A549 (cell line): ENCODE results near the gene NDUFAF4. TPM values are rescaled to one million over a fixed set of nuclear protein-coding genes. Genes with fewer than 3 reads are reported as not detected.
"Not testable (repeated sequence)": the region's sequence is repeated elsewhere in the genome, so short reads cannot be mapped to it uniquely, and the experiment has no call there.

Source experiments
- ATAC-seq, 2 experiments: fragments of 200-7000 bp in 1 of 2; fragments of >200 bp in 1 of 2; cut with Nextera tagmentation in 1 of 2; cut with Tn5 transposase in 1 of 2; 3 replicates each; pipeline versions ENCODE4 v1.8.0 to v1.9.1; 2018 to 2020; ENCODE audit warnings: mild to moderate bottlenecking in 1 of 2, moderate library complexity in 1 of 2
- CTCF ChIA-PET: fragments of 300-600 bp; sonication (Branson Sonifier 250); formaldehyde crosslinking; extraction: SDS; loops from one replicate; lab custom pipeline; 2021; ENCODE audit warnings: antibody characterized with exemption, inconsistent platforms; lab: Yijun Ruan, JAX
- POLR2A ChIA-PET: fragments of 350-600 bp; formaldehyde crosslinking; extraction: SDS; loops from one replicate; lab custom pipeline; 2021; ENCODE audit warnings: antibody characterized with exemption, inconsistent platforms; lab: Yijun Ruan, JAX
- DNase-seq, 2 experiments: peaks; one replicate each; pipeline versions ENCODE4 v3.0.0 to v3.0.0-alpha.2; 2011 to 2016; ENCODE audit warnings: low read depth in 1 of 2, low spot score in 1 of 2
- FAIRE-seq: peaks from 2 replicates; lab custom pipeline; 2011; peaks lifted over from hg19 to GRCh38; lab: Jason Lieb, UNC
- H3K27ac ChIP-seq, 2 experiments: fragments of >200 bp; sonication (Bioruptor Twin); formaldehyde crosslinking; 3 replicates each; pipeline ENCODE4 v1.5.1; 2016 to 2017
- H3K4me1 ChIP-seq: fragments of >200 bp; sonication (Bioruptor Twin); formaldehyde crosslinking; 3 replicates; pipeline ENCODE4 v1.6.1; 2016
- H3K4me2 ChIP-seq: fragments of >200 bp; sonication (Bioruptor Twin); formaldehyde crosslinking; 3 replicates; pipeline ENCODE4 v1.6.1; 2016
- H3K4me3 ChIP-seq: fragments of >200 bp; sonication (Bioruptor Twin); formaldehyde crosslinking; 3 replicates; pipeline ENCODE4 v1.5.1; 2016
- H3K9me3 ChIP-seq: fragments of >200 bp; sonication (Bioruptor Twin); formaldehyde crosslinking; 3 replicates; pipeline ENCODE4 v1.6.1; 2016
- BHLHE40 ChIP-seq: IDR thresholded peaks from 2 replicates; pipeline ENCODE4 v1.6.1; 2012; ENCODE audit warnings: low read depth, low read length, inconsistent platforms
- CBX8 ChIP-seq: fragments of 200-600 bp; sonication (generic); IDR thresholded peaks from 2 replicates; pipeline ENCODE4 v1.6.1; 2016
- CHD4 ChIP-seq: fragments of 200-600 bp; sonication (generic); IDR thresholded peaks from 2 replicates; pipeline ENCODE4 v1.6.1; 2016; ENCODE audit warnings: antibody characterized with exemption, mild to moderate bottlenecking, borderline replicate concordance
- EHF ChIP-seq: fragments of 250-450 bp; sonication (Bioruptor Pico); IDR thresholded peaks from 2 replicates; pipeline ENCODE4 v1.5.0; 2020; ENCODE audit warnings: mild to moderate bottlenecking
- EP300 ChIP-seq, 2 experiments: fragments of >200 bp; sonication (Bioruptor Twin); formaldehyde crosslinking; IDR thresholded peaks; 2 replicates in 1 of 2; 3 replicates in 1 of 2; pipeline ENCODE4 v1.6.1; 2016 to 2017
- ESRRA ChIP-seq: fragments of 150-350 bp; IDR thresholded peaks from 2 replicates; pipeline ENCODE4 v1.6.1; 2014; ENCODE audit warnings: mild to moderate bottlenecking, low read length, borderline replicate concordance
- FOSB ChIP-seq: fragments of 250-450 bp; sonication (Bioruptor Pico); IDR thresholded peaks from 2 replicates; pipeline ENCODE4 v1.5.0; 2020; ENCODE audit warnings: mild to moderate bottlenecking, moderate library complexity
- FOSL2 ChIP-seq, 2 experiments: fragments of 450-650 bp in 1 of 2; fragments of >200 bp in 1 of 2; sonication (Bioruptor Twin) in 1 of 2; formaldehyde crosslinking; IDR thresholded peaks; 2 replicates each; pipeline versions ENCODE4 v1.5.0 to v1.6.1; 2016 to 2020; ENCODE audit warnings: mild to moderate bottlenecking in 1 of 2, moderate library complexity in 1 of 2
- HEYL ChIP-seq: fragments of 250-450 bp; sonication (Bioruptor Pico); IDR thresholded peaks from 2 replicates; pipeline ENCODE4 v1.8.0; 2021; ENCODE audit warnings: mild to moderate bottlenecking, moderate library complexity
- HOXA7 ChIP-seq: fragments of 250-450 bp; sonication (Bioruptor Pico); IDR thresholded peaks from 2 replicates; pipeline ENCODE4 v1.5.0; 2020; ENCODE audit warnings: mild to moderate bottlenecking, moderate library complexity
- JUNB ChIP-seq: fragments of >200 bp; sonication (Bioruptor Twin); formaldehyde crosslinking; IDR thresholded peaks from 2 replicates; pipeline ENCODE4 v1.6.1; 2016
- KDM5A ChIP-seq: fragments of 200-600 bp; sonication (generic); IDR thresholded peaks from 2 replicates; pipeline ENCODE4 v1.6.1; 2016; ENCODE audit warnings: antibody characterized with exemption, mild to moderate bottlenecking
- POLR2A ChIP-seq: IDR thresholded peaks from 2 replicates; pipeline ENCODE4 v1.6.1; 2012; ENCODE audit warnings: mild to moderate bottlenecking, low read length
- RAD21 ChIP-seq, 2 experiments: fragments of >200 bp in 1 of 2; sonication (Bioruptor Twin) in 1 of 2; formaldehyde crosslinking in 1 of 2; IDR thresholded peaks in 1 of 2; conservative IDR thresholded peaks in 1 of 2; 2 replicates in 1 of 2; 3 replicates in 1 of 2; pipeline ENCODE4 v1.6.1; 2012 to 2018; ENCODE audit warnings: inconsistent platforms in 1 of 2
- RARB ChIP-seq: fragments of 250-450 bp; sonication (Bioruptor Pico); IDR thresholded peaks from 2 replicates; pipeline ENCODE4 v1.8.0; 2021; ENCODE audit warnings: mild to moderate bottlenecking, moderate library complexity
- RFX5 ChIP-seq: fragments of 450-650 bp; IDR thresholded peaks from 2 replicates; pipeline ENCODE4 v1.7.1; 2014; ENCODE audit warnings: antibody characterized with exemption, mild to moderate bottlenecking, moderate library complexity
- RNF2 ChIP-seq: fragments of 200-600 bp; sonication (generic); IDR thresholded peaks from 2 replicates; pipeline ENCODE4 v1.6.1; 2016; ENCODE audit warnings: low read depth, mild to moderate bottlenecking, antibody characterized with exemption, moderate library complexity, borderline replicate concordance
- SMC3 ChIP-seq: fragments of >200 bp; sonication (Bioruptor Twin); formaldehyde crosslinking; IDR thresholded peaks from 3 replicates; pipeline ENCODE4 v1.6.1; 2018; ENCODE audit warnings: inconsistent platforms
- TP53 ChIP-seq: fragments of 250-450 bp; sonication (Bioruptor Pico); IDR thresholded peaks from 2 replicates; pipeline ENCODE4 v1.5.0; 2021; ENCODE audit warnings: mild to moderate bottlenecking, moderate library complexity
- ZFP36 ChIP-seq: fragments of 450-650 bp; IDR thresholded peaks from 2 replicates; pipeline ENCODE4 v1.6.1; 2014; ENCODE audit warnings: borderline replicate concordance; ENCODE audit not compliant: partially characterized antibody
- ZNF302 ChIP-seq: fragments of 250-450 bp; sonication (Bioruptor Pico); IDR thresholded peaks from 2 replicates; pipeline ENCODE4 v1.9.0; 2021; ENCODE audit warnings: inconsistent platforms, mild to moderate bottlenecking, moderate library complexity
- WGBS: methylation state at CpG from one replicate; pipeline ENCODE4 v1.1.6; 2017; ENCODE audit errors: missing lambda C conversion rate; 5-methylcytosine and 5-hydroxymethylcytosine counted together
- polyA plus RNA-seq, 4 experiments: library from polyadenylated mRNA; depleted of rRNA in 3 of 4; stranded (reverse); fragments of >200 nt; fragmentation: RNase III in 1 of 4; extraction: RNeasy Plus Mini Kit Qiagen cat#74134 plus additional on column Dnase treatment in 1 of 4; gene quantifications; 2 replicates in 3 of 4; 3 replicates in 1 of 4; pipeline ENCODE4 v1.2.3, GENCODE V29; 2011 to 2017
- TF ChIP-seq, protein P1 (sequence below): fragments of >200 bp; sonication (Bioruptor Twin); formaldehyde crosslinking; IDR thresholded peaks from 2 replicates; pipeline ENCODE4 v1.6.1; 2016
- TF ChIP-seq, protein P2 (sequence below): fragments of >200 bp; sonication (Bioruptor Twin); formaldehyde crosslinking; IDR thresholded peaks from 3 replicates; pipeline ENCODE4 v1.6.1; 2016
- TF ChIP-seq, protein P3 (sequence below): IDR thresholded peaks from 2 replicates; pipeline ENCODE4 v1.6.1; 2012
- TF ChIP-seq, protein P4 (sequence below): fragments of 150-350 bp; IDR thresholded peaks from 2 replicates; pipeline ENCODE4 v1.6.1; 2014; ENCODE audit warnings: low read depth, mild to moderate bottlenecking, low read length

The NDUFAF4 gene
- polyA plus RNA-seq, 2 of the 4 experiments (the other 2 are of a cell fraction): 37.9 to 58.7 TPM

DNA sequence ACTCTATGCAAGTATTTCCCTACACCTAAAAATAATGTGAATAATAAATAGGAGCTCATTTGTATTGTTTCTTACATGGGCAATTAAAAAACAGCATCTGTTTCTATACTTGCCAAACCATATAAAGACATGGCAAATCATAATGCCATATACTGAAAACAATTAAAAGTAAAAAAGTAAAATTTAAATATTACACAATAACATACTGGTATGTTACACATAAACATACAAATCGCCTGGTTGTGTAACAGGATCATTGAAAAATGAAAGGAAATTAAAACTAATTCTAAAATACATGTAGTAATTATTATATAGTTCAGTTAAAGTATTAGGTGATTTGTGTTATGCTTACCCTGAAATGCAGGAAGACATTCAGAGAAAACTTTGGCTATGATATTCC, 11.2 kb downstream of the NDUFAF4 start:
- CTCF ChIA-PET: no interaction called here
- TF ChIP-seq CBX8 (no peak), KDM5A (no peak), FOSL2 (IDR thresholded peaks at IDR 0.05) (no peak), FOSL2 (CRISPR knock-in tag; IDR thresholded peaks at IDR 0.05) (no peak), ESRRA (no peak), ZNF302 (CRISPR knock-in tag) (no peak), TP53 (no peak), EHF (no peak), RNF2 (no peak), RARB (CRISPR knock-in tag) (no peak), BHLHE40 (no peak), HOXA7 (no peak), EP300 (IDR thresholded peaks at IDR 0.05) (no peak), RFX5 (no peak), RAD21 (conservative IDR thresholded peaks at IDR 0.05 in 1 of 2, IDR thresholded peaks at IDR 0.05 in 1 of 2) (no peak), SMC3 (no peak), FOSB (CRISPR knock-in tag) (no peak)
- TF ChIP-seq, protein P1, sequence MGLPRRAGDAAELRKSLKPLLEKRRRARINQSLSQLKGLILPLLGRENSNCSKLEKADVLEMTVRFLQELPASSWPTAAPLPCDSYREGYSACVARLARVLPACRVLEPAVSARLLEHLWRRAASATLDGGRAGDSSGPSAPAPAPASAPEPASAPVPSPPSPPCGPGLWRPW: no peak
- TF ChIP-seq, protein P2, sequence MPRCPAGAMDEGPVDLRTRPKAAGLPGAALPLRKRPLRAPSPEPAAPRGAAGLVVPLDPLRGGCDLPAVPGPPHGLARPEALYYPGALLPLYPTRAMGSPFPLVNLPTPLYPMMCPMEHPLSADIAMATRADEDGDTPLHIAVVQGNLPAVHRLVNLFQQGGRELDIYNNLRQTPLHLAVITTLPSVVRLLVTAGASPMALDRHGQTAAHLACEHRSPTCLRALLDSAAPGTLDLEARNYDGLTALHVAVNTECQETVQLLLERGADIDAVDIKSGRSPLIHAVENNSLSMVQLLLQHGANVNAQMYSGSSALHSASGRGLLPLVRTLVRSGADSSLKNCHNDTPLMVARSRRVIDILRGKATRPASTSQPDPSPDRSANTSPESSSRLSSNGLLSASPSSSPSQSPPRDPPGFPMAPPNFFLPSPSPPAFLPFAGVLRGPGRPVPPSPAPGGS: no peak
- POLR2A ChIA-PET: no interaction called here

DNA sequence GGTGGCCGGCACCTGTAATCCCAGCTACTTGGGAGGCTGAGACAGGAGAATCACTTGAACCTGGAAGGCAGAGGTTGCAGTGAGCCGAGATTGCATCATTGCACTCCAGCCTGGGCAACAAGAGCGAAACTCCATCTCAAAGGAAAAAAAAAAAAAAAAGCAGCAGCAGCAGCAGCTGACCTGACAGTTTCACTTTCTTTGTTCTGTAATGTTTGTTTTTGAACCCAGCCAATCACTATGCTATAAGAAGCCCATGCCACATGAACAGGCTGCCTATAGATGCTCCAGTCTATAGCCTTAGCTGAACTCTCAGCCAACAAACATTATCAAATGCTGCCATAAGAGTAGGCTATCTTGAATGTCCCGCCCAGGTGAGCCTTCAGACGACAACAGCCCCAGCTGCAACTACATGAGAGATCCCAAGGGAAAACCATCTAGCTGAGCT, 12.5 kb downstream of the NDUFAF4 start:
- CTCF ChIA-PET, POLR2A ChIA-PET, FAIRE-seq, DNase-seq, H3K4me1 ChIP-seq, ATAC-seq, H3K27ac ChIP-seq, H3K4me3 ChIP-seq, H3K4me2 ChIP-seq, H3K9me3 ChIP-seq: not testable (repeated sequence)
- WGBS: 58% methylated on average over 5 of the region's 5 CpGs

More for the DNA sequence above, 11.2 kb downstream of the NDUFAF4 start:
- Histone ChIP-seq H3K9me3 (no peaks in the 10 kb centered on the region), H3K4me2 (no peak overlapping the region), H3K27ac (no peak overlapping the region), H3K4me3 (no peak overlapping the region), H3K4me1 (no peaks in the 10 kb centered on the region)
- ATAC-seq (no peak), FAIRE-seq (no peak), DNase-seq (no peak)
- 43% methylated on average over 1 of the region's 1 CpG for WGBS

DNA sequence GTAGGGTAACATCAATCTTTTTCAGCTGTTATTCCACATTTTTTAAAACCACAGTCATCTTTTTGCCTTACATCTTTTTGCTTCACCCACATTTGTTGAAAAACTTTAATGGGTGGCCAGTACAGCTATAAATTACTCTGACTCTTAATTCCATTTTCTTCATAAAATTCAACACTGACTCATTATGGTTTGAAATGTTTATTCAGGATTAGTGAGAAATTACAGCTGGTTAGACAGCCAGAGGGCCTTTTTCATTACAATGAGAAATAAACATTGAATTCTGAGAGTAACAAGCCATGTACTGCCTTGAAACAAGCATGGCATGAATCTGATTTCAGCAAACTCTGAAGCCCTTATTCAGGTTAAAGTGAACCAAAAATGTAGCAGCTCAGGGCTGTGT, 19.5 kb downstream of the NDUFAF4 start:
- TF ChIP-seq FOSL2 (IDR thresholded peaks at IDR 0.05) (no peak), FOSL2 (CRISPR knock-in tag; IDR thresholded peaks at IDR 0.05) (no peak), KDM5A (no peak), TP53 (no peak), POLR2A (no peak)
- no peak overlapping the region for H3K27ac ChIP-seq
- FAIRE-seq: no peak
- no peak for ATAC-seq
- no peak overlapping the region for H3K4me2 ChIP-seq
- DNase-seq: no peak
- H3K4me3 ChIP-seq: no peak overlapping the region
- CTCF ChIA-PET: interaction anchor here (1.4 kb wide), 1 partner anchor 12 kb away, joined by 3 read pairs; no protein-coding TSS in a partner anchor
- POLR2A ChIA-PET: no interaction called here
- no peaks in the 10 kb centered on the region for H3K4me1 ChIP-seq
- no peaks in the 10 kb centered on the region for H3K9me3 ChIP-seq

DNA sequence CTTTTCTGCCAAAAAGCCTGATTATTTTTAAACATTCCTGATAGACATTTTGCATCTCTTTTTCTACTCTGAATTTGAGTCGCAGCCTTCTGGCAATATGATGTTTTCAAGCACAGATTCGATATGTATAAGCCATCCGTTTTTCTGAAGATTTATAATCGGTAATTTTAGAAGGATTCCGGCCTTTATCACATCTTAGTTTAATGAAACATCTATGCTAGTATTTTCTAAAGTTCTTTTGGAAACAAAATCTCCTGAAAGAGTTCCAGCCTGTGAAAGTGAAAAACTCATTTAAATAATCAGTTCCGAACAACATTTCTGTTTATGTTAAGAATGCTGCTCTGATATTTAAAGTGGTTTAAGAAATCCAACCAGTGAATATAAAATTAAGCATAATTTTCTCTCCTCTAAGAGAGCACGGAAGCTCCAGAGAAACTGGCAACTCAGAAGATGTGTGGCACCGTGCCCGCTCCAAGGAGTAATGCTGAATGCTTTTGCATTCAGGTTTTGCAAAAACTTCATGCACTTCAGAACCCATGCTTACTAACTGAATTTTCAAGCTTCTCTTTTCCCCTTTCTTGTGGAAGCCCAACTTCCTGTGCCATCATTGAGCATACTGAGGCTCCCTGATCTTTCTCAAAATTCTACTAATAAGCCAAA, 20.7 kb downstream of the NDUFAF4 start:
- ChIA-PET CTCF (interaction anchor here (1.4 kb wide), 1 partner anchor 11 kb away, joined by 3 read pairs; no protein-coding TSS in a partner anchor), POLR2A (no interaction called here)
- WGBS: 55% methylated on average over 9 of the region's 9 CpGs
- Histone ChIP-seq H3K27ac (no peak overlapping the region), H3K4me1 (no peaks in the 10 kb centered on the region), H3K4me3 (no peak overlapping the region), H3K4me2 (no peak overlapping the region), H3K9me3 (no peaks in the 10 kb centered on the region)
- no peak for ATAC-seq
- no peak for DNase-seq
- no peak for FAIRE-seq
- TF ChIP-seq, protein P2: no peak
- TF ChIP-seq, protein P1: no peak
- TF ChIP-seq, protein P3, sequence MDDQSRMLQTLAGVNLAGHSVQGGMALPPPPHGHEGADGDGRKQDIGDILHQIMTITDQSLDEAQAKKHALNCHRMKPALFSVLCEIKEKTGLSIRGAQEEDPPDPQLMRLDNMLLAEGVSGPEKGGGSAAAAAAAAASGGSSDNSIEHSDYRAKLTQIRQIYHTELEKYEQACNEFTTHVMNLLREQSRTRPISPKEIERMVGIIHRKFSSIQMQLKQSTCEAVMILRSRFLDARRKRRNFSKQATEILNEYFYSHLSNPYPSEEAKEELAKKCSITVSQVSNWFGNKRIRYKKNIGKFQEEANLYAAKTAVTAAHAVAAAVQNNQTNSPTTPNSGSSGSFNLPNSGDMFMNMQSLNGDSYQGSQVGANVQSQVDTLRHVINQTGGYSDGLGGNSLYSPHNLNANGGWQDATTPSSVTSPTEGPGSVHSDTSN: no peak
- TF ChIP-seq RAD21 (conservative IDR thresholded peaks at IDR 0.05 in 1 of 2, IDR thresholded peaks at IDR 0.05 in 1 of 2): no peak
- TF ChIP-seq HEYL (CRISPR knock-in tag): no peak
- TF ChIP-seq, protein P4, sequence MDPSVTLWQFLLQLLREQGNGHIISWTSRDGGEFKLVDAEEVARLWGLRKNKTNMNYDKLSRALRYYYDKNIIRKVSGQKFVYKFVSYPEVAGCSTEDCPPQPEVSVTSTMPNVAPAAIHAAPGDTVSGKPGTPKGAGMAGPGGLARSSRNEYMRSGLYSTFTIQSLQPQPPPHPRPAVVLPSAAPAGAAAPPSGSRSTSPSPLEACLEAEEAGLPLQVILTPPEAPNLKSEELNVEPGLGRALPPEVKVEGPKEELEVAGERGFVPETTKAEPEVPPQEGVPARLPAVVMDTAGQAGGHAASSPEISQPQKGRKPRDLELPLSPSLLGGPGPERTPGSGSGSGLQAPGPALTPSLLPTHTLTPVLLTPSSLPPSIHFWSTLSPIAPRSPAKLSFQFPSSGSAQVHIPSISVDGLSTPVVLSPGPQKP: no peak
- TF ChIP-seq CHD4: no peak
- no peak for TF ChIP-seq JUNB
- TF ChIP-seq CBX8: no peak
- no peak for TF ChIP-seq ZFP36
- TF ChIP-seq ESRRA: no peak
- TF ChIP-seq ZNF302 (CRISPR knock-in tag): no peak
